GM18499 (cell line): ENCODE measurements around the gene CCNF.
"Not testable (repeated sequence)": the region's sequence is repeated elsewhere in the genome, so short reads cannot be mapped to it uniquely, and the experiment has no call there.

ENCODE experiments used
- ATAC-seq: cut with Tn5 transposase; IDR thresholded peaks from one replicate; pipeline ENCODE4 v1.9.1; 2021; ENCODE audit warnings: moderate number of reproducible peaks; ENCODE audit not compliant: insufficient read depth, unreplicated experiment

The CCNF gene

DNA sequence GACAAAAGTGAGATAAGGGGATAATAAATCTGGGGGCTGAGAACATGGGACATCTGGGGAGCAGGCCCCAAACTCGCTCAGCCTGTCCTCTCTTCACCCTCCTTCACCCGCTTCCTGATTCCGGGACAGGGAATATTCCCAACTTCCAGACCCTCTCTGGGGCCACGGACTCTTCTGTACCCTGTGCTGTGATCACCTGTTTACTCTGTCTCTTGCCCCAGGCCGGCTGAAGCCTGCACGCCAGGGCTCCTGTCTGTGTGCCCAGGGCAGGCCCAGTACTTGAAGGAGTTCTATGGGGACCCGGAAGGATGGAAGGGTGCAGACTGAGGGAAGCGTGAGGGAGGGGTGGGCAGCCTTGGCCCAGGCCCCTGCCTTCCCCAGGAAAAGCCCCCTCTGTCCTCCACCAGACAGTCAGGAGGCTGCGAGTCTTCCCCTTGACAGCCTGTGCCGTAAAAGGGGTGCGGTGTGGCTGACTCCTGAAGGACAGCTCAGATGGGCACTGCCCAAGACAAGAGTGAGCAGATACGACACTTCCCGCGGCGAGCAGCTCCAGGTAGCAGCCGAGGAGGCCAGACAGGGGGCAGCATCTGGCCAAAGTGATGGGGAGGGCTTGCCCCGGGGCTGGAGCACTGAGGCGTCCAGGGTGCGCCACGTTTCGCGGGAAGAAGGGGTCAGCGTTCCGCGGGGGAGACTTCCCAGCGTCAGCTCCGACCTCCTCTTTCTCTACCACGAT is 1.0 kb upstream of the CCNF start:
- ATAC-seq = no peak

DNA sequence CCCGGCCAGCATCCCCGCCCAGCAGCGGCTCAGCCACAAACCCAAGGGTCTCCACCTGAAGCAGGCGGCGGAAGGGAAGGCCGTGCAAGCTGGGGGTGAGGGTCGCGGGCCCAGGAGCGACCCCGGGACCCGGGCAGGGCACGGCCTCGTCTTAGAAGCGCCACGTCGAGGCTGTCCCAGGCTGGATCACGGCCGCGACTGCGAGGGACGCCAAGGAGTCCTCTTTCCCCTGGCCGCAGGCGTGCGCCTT is 538 bp upstream of the CCNF start:
- peak; percentile 11 for ATAC-seq

DNA sequence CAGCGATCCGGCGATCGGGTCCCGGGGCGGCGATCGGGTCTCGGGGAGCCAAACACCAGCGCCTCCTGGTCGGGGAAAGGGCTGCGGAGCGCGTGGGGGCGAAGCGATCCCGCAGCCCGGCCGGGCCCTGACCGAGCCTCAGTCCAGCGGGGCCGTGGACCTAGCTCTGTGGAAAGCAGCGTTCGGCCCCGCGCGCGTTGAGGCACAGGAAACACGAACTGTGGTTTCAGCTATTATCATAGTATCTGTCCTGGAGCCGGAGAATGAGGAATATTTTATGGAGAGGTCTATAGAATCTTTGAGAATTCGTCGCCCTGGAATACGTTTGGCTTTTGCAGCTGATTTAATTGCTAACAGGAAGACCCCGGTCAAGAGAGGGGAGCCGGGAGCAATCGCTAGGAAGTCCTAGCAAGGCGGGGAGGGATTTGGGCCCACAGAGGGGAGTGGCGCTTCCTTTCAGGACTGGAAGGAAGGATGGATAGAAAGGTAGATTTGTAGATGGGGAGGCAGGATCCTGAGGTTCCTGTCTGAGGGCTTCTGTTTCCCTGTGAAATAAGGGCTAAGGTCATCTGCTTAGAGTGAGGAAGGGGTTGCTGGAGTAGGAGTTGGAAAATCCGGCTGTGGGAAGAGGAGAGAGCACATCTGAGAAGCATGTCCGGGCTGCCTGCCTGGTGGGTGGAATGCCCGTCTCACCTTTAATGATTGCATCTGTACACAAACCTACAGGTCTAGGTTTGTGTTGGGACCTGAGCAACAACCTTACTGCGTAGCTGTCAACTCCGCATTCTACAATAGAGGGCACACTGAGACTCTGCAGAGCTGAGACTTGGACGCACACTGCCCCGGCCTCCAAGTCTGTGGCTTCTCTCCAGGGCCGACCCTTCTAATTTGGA is 770 bp downstream of the CCNF start:
- ATAC-seq = no peak

DNA sequence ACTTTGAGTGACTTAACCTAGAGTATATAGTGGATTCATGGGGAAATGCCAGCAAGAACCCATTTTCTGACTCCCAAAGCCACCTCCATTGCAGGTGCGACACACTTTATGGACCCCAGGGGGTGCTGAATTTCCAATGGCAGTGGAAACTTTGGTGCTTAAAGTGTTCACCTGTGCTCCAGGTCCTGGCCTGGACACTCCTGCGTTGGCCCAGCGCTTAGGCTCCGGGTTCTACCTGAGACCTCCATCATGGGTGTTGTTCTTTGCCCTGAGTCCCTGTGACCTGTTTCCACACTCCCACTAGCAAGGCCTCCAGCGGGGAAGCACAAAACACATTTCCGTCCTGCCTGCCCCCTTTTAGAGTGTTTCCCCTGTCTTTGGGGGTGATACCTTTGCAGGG is 3.0 kb downstream of the CCNF start:
- no peak for ATAC-seq

DNA sequence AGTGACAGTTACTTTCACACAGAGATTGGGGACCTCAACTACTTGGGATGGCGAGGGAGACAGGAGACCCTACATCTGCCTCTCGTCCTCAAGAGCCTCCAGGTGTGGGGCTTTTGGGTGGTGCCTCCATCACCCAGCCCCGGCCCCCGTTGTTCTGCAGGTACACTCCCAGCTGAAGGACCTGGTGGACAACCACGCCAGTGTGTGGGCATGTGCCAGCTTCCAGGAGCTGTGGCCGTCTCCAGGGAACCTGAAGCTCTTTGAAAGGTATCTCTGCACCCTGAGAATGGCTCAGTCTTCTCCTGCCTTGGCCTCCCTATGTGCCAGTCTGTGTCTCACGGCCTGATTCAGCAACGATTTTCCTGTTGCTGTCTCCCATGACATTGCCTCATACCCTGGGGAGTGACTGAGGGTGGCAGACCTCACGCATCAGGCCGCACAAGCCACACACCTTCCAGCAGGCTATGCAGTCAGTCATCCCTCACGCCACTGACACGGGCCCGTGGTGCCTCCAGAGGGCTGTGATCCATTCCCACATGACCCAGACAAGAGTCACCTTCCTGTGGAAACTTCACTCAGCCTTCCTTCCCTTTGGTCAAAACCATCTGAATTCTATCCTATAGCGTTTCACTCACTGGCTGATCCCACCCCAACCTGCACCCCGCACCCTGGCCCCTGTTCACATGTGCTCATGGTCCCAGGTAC is 3.7 kb downstream of the CCNF start:
- no peak for ATAC-seq

DNA sequence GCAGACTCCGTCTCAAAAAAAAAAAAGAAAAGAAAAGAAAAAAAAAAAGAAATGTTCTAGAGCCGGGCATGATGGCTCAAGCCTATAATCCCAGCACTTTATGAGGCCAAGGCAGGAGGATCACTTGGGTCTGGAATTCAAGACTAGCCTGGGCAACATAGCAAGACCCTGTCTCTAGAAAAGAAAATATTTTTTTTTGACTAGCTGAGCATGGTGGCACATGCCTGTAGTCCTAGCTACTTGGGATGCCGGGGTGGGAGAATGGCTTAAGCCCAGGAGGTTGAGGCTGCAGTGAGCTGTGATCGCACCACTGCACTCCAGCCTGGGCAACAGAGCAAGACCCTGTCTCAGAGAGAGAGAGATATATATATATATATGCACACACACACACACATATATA is 6.0 kb downstream of the CCNF start:
- ATAC-seq = not testable (repeated sequence)

DNA sequence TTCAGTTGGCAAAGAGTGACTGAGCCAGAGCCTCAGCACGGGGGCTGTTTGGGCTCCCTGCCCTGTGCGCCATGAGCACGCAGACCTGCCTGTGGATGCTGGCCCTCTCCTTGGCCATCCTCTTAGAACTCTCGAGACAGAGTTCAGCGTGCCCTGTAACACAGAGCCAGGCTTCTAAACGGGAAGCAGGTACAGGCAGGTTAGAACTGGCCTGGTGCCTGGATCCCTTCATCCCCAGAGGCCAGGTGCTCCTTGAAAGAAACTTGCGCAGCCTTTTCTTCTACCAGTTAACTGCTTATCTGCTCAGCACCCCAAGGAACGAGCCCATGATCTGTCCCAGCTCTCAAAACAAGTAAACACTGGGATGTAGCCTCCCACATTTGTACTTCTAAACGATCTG is 6.9 kb downstream of the CCNF start:
- no peak for ATAC-seq

DNA sequence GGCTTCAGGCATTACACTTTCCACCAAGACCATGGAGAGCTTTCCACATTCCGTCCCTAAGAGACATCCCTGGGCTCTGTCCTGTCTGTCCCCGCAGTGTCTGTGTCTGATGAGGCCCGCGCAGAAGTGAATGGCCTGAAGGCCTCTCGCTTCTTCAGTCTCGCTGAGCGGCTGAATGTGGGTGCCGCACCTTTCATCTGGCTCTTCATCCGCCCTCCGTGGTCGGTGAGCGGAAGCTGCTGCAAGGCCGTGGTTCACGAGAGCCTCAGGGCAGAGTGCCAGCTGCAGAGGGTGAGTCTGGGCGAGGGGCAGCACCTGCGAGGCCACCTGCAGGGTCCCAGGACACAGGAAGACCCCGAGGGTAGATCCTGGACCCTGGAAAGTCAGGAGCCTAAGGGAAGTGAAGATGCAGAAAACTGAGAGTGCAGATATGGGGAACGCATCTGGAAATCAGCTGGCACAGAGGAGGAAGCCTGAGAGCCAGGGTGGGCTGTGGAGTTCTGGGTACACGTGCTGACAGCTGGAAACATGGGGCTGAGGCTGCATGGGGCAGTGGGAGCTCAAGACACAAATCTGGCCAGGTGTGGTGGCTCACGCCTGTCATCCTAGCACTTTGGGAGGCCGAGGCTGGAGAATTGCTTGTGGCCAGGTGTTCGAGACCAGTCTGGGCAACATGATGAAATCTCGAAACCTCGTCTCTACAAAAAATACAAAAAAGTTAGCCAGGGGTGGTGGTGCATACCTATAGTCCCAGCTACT is 8.0 kb downstream of the CCNF start:
- no peak for ATAC-seq

DNA sequence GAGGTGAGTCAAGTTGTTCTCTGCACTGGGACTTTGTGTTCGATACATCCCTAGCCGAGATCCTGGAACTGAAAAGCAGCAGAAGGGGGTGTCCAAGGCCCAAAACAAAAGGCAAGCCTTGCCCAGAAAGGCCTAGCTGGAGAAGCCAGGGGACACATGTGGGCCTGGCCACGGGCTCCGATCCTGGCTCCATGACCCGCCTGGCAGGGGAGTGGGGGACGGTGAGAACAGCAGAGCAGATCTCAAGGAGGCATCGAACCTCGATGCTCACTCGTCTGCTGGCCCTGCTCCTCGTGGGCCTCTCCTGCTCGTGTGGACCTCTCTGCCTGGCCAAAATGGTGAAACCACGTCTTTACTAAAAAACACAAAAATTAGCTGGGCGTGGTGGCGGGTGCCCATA is 8.9 kb downstream of the CCNF start:
- ATAC-seq = no peak

DNA sequence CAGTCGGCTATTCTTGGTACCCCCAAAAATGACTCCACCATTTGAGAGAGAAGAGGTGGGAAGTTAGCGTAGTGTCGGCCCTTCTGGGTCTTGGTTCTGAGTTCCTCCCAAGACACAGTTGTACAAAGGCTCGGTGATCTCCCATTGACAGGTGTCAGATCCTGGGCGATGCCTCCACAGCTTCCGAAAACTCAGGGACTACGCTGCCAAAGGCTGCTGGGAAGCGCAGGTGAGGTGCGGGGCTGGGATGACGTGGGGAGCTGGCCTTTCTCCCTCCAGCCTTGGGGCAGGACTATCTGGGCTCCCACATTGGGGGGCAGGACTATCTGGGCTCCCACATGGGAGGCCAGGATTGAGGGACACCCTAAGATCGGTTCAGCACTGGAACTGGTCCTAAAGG is 10.4 kb downstream of the CCNF start:
- no peak for ATAC-seq

DNA sequence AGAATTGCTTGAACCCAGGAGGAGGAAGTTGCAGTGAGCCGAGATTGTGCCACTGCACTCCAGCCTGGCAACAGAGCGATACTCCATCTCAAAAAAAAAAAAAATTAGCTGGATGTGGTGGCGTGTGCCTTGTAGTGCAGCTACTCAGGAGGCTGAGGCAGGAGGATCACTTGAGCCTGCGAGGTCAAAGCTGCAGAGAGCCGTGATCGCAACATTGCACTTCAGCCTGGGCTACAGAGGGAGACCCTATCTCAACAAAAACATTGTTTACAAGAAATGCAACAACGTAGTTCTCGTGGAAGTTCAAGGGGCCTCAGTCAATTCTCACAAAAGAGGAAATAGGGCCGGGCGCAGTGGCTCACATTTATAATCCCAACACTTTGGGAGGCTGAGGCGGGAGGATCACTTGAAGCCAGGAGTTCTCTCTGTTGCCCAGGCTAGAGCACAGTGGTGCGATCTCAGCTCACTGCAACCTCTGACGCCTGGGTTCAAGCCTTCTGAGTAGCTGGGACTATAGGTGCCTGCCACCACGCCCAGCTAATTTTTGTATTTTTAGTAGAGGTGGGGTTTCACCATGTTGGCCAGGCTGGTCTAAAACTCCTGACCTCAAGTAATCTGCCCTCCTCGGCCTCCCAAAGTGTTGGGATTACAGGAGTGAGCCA is 12.0 kb downstream of the CCNF start:
- ATAC-seq = not testable (repeated sequence)

DNA sequence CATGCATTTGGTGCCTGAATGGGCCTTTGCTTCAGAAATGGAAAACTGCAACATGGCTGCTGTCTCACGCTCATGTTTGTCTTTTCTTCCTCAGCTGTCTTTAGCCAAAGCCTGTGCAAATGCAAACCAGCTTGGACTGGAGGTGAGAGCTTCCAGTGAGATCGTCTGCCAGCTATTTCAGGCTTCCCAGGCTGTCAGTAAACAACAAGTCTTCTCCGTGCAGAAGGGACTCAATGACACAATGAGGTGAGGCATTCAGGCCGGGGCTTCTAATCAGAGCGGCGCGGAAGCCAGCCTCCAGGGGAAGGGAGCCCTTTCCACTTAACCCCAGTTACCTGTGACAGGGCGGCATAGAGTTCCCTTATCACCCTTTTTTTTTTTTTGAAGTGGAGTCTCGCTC is 14.3 kb downstream of the CCNF start:
- ATAC-seq = no peak

DNA sequence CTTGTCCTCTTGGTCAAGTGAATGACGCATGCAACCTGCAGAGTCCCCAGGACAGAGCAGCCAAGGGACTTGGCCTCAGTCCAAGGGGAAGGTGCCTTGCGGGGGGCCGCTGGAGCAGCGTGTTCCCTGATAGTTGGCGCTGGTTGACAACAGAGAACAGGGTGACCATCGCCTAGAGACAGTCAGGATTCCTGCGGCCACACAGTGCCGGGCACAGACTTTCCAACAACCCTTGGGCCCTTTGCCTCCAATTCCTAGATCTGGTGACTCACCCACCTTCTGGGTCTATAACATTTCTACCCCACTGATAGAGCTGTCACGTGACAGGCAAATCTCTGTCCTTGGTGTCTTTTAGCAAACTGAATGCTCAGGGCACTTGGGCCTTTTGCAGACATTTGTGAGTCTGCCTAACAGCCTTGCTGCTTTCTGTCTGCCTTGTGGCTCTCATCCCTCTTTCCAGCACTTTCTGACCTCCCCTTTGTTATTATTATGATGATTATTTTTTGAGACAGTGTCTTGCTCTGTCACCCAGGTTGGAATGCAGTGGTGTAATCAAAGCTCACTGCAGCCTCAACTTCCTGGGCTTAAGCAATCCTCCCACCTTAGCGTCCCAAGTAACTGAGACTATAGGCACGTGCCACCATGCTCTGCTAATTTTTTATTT is 18.8 kb downstream of the CCNF start:
- no peak for ATAC-seq

DNA sequence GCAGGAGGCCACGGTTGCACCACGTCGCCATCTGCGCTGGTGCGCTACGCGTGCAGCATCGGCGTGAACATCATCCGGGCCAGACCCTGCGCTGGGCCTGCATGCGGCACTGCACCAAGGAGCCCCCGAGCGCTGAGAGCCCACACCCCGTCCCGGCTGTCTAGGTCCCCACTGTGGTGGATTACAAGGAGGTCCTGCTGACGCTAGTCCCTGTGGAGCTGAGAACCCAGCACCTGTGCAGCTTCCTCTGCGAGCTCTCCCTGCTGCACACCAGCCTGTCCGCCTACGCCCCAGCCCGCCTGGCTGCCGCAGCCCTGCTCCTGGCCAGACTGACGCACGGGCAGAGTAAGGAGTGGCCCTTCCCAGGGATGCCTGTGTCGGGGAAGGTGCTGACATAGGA is 19.9 kb downstream of the CCNF start:
- ATAC-seq = no peak

DNA sequence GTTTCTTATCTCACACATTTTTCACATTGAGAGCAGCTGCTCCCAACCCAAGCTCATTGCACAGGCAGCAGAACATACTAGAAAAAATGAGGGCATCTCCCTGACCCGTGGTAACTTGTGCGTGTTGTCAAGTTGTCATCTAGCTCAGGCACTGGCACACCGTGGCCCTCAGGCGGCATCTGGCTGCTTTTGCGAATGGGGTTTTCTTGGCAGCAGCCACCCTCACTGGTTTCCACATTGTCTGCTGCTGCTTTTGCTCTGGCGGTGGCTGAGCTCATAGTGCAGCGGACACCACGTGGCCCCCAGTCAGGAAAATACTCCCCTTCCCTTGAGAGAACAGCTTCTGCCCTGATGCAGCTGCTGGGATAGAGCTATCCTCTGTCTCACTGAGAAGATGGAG is 21.3 kb downstream of the CCNF start:
- no peak for ATAC-seq

DNA sequence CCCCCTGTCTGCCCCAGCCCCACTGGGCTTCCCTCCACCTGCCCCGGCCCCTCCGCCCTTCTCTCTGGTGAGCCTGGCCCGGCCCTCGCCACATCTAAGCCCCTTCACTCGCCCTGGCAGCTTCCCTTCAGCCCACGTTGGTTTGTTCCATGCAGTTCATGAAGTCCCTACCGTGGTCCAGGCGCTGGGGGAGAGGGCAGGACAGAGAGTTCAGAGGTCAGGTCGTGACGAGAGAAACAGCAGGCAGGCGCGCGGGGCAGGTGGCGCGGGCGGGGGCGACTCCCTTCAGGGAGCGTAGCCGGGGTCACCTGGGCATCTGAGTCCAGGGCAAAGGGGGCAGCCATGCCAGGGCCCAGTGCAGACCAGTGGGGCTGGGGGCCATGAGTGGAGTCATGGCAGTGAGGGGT is 21.7 kb downstream of the CCNF start:
- ATAC-seq = no peak

DNA sequence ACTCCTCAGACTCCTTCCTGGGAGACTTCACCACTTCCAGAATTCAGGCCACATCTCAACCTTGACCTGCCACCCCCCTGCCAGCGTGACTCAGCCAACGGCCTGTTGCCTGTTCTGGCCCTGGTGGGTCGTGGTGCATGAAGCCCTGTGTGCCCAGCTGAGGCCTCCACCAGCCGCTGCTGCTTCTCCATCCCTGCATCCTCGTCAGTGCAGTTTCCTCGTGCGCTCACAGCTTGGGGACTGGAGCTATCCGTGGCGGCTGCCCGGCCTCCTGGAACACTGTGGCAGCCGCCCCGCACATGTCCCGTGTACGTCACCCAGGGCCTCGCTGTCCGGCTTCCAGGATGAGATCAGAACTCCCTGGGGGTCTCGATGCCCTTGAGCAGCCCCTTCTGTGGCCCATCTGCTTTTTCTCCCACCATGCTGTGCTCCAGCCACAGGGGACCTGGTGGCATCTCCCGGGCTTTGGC is 22.6 kb downstream of the CCNF start:
- no peak for ATAC-seq

DNA sequence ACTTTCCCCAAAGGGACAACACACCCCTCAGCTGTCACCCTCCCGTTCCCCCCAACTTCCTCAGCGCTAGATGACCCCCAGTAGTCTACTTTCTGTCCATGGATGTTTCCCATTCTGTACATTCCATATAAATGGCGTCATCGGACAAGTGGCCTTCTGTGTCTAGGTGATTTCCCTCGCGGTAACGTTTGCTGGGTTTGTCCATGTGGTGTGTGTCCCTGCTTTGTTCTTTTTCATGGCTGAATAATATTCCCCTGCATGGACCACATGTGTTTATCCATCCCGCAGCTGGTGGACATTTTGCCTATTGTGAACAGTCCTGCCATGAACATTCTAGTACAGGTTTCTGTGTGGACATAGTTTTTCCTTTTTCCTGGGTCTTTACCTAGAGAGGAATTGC is 23.4 kb downstream of the CCNF start:
- ATAC-seq = no peak

DNA sequence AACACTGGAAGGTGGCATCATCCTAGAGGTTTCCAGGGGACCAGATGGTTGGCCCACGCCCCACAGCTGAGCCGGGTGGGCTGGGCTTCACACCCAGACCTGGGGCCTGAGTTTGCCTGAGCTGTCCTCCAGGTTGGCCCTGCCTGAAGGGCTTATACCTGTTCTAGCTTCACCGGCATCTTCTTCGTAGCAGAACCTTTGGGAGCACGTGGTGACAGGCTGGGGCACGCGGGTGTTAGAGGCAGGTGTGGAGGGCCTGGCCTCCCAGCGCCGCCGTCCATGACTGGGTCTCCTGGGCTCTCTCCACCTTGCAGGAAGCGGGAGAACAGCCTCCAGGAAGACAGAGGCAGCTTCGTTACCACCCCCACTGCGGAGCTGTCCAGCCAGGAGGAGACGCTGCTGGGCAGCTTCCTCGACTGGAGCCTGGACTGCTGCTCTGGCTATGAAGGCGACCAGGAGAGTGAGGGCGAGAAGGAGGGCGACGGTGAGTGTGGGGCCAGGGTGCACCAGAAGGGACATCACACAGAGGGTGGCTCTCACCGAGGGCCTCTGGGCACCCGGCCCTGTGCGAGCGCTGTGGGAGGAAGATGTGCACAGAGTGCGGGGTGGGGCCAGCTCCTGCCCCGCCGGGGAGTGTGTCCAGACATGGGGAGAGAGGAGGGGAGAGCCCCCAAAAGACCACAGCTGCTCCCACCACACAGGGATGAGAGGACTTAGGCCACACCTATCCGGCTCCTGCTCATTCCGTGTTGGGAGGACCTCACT is 26.0 kb downstream of the CCNF start:
- ATAC-seq = no peak
